ENCODE results near the gene VPS37B.

- TF ChIP-seq CTCF (IDR thresholded peaks at IDR 0.05), result no peak
- no peak for TF ChIP-seq POLR2AphosphoS5 (IDR thresholded peaks at IDR 0.05)
Measured at GRCh38 chr12:122855928-122856831, 39.7 kb downstream of the VPS37B start.

Data from stomach (tissue), 4 donors.